GM21381 (cell line): ENCODE results near the gene ACLY.
"Not testable (repeated sequence)": the region's sequence is repeated elsewhere in the genome, so short reads cannot be mapped to it uniquely, and the experiment has no call there.

Experiments used
- ATAC-seq: cut with Tn5 transposase; IDR thresholded peaks from one replicate; pipeline ENCODE4 v1.9.1; 2021; ENCODE audit warnings: mild to moderate bottlenecking, moderate library complexity; ENCODE audit not compliant: unreplicated experiment

ACLY gene

GRCh38 chr17:41874293-41874670 lies 44.5 kb downstream of the ACLY start:
- ATAC-seq, result not testable (repeated sequence)

- ATAC-seq, result no peak
These were observed 45.0 kb downstream of the ACLY start for GRCh38 chr17:41873559-41874292.

GRCh38 chr17:41871789-41872188 lies 47.0 kb downstream of the ACLY start:
- no peak for ATAC-seq

GRCh38 chr17:41870627-41871026 lies 48.1 kb downstream of the ACLY start:
- ATAC-seq, result no peak

- no peak for ATAC-seq
These were observed 48.7 kb downstream of the ACLY start for GRCh38 chr17:41870097-41870496.

- no peak for ATAC-seq
These were observed 49.3 kb downstream of the ACLY start for GRCh38 chr17:41869426-41869825.

GRCh38 chr17:41868568-41868967 lies 50.2 kb downstream of the ACLY start:
- ATAC-seq, result no peak

GRCh38 chr17:41865596-41865893 lies 53.2 kb downstream of the ACLY start:
- no peak for ATAC-seq

- ATAC-seq, result peak; percentile 93
These were observed 53.7 kb downstream of the ACLY start, which contains the start of gene KLHL11 for GRCh38 chr17:41864836-41865595. KLHL11 (minus strand) TSS chr17:41865423; CDS start chr17:41865370, 53 bp downstream.

- ATAC-seq, result no peak
These were observed 54.3 kb downstream of the ACLY start for GRCh38 chr17:41864498-41864835.

- no peak for ATAC-seq
These were observed 55.5 kb downstream of the ACLY start for GRCh38 chr17:41863074-41863848.

GRCh38 chr17:41860254-41860931 lies 58.4 kb downstream of the ACLY start:
- ATAC-seq, result no peak

GRCh38 chr17:41851382-41851781 lies 67.4 kb downstream of the ACLY start:
- not testable (repeated sequence) for ATAC-seq

- ATAC-seq, result no peak
These were observed 69.3 kb downstream of the ACLY start for GRCh38 chr17:41849251-41849990.

- ATAC-seq, result no peak
These were observed 70.0 kb downstream of the ACLY start for GRCh38 chr17:41848788-41849187.

GRCh38 chr17:41844971-41845370 lies 73.8 kb downstream of the ACLY start:
- ATAC-seq, result no peak

GRCh38 chr17:41840781-41841180 lies 78.0 kb downstream of the ACLY start:
- not testable (repeated sequence) for ATAC-seq

GRCh38 chr17:41839448-41839847 lies 79.3 kb downstream of the ACLY start:
- ATAC-seq, result not testable (repeated sequence)

GRCh38 chr17:41837761-41838538 lies 80.8 kb downstream of the ACLY start, which contains the start of gene KLHL10:
KLHL10 (plus strand) TSS chr17:41837825; CDS start chr17:41837933, 108 bp downstream.
- ATAC-seq, result no peak
